SK-N-SH treated with all-trans-retinoic acid at 6 μM for 48 hours (cell line): ENCODE measurements around the gene SLC30A1.

Source experiments
- BACH2 ChIP-seq: fragments of 250-450 bp; sonication (Bioruptor Pico); IDR thresholded peaks from 2 replicates; pipeline ENCODE4 v1.9.0; 2021; ENCODE audit warnings: mild to moderate bottlenecking, borderline replicate concordance
- CREB5 ChIP-seq: fragments of 250-450 bp; sonication (Bioruptor Pico); IDR thresholded peaks from 2 replicates; pipeline ENCODE4 v1.5.1; 2020; ENCODE audit warnings: low read depth, mild to moderate bottlenecking, moderate library complexity
- CSRNP3 ChIP-seq: fragments of 250-450 bp; sonication (Bioruptor Pico); IDR thresholded peaks from 2 replicates; pipeline ENCODE4 v1.5.1; 2021; ENCODE audit warnings: mild to moderate bottlenecking, moderate library complexity
- ESRRG ChIP-seq: fragments of 250-450 bp; sonication (Bioruptor Pico); IDR thresholded peaks from 2 replicates; pipeline ENCODE4 v1.6.1; 2021; ENCODE audit warnings: mild to moderate bottlenecking
- GLIS3 ChIP-seq: fragments of 250-450 bp; sonication (Bioruptor Pico); IDR thresholded peaks from 2 replicates; pipeline ENCODE4 v1.5.0; 2020; ENCODE audit warnings: mild to moderate bottlenecking, moderate library complexity
- ISL1 ChIP-seq: fragments of 250-450 bp; sonication (Bioruptor Pico); IDR thresholded peaks from 2 replicates; pipeline ENCODE4 v2.1.2; 2022; ENCODE audit warnings: mild to moderate bottlenecking, moderate library complexity
- PATZ1 ChIP-seq: fragments of 250-450 bp; sonication (Bioruptor Pico); IDR thresholded peaks from 2 replicates; pipeline ENCODE4 v1.8.0; 2020; ENCODE audit warnings: mild to moderate bottlenecking, moderate library complexity, borderline replicate concordance
- POU6F1 ChIP-seq: fragments of 250-450 bp; sonication (Bioruptor Pico); IDR thresholded peaks from 2 replicates; pipeline ENCODE4 v1.8.0; 2021; ENCODE audit warnings: low read depth, mild to moderate bottlenecking, moderate library complexity, borderline replicate concordance
- PPARA ChIP-seq: fragments of 250-450 bp; sonication (Bioruptor Pico); IDR thresholded peaks from 2 replicates; pipeline ENCODE4 v1.5.0; 2020; ENCODE audit warnings: mild to moderate bottlenecking, borderline replicate concordance
- ZC3H10 ChIP-seq: fragments of 250-450 bp; sonication (Bioruptor Pico); IDR thresholded peaks from 2 replicates; pipeline ENCODE4 v1.5.1; 2021; ENCODE audit warnings: mild to moderate bottlenecking, moderate library complexity
- ZFP3 ChIP-seq: fragments of 250-450 bp; sonication (Bioruptor Pico); IDR thresholded peaks from 2 replicates; pipeline ENCODE4 v1.5.0; 2020; ENCODE audit warnings: mild to moderate bottlenecking, moderate library complexity
- ZFP30 ChIP-seq: fragments of 450-650 bp; formaldehyde crosslinking; IDR thresholded peaks from 2 replicates; pipeline ENCODE4 v1.5.0; 2022; ENCODE audit warnings: mild to moderate bottlenecking, moderate library complexity

GRCh38 chr1:211534545-211535291 is 44.2 kb downstream of the SLC30A1 start:
- TF ChIP-seq PATZ1 (CRISPR knock-in tag) (no peak), GLIS3 (no peak), ZFP30 (CRISPR knock-in tag) (no peak), POU6F1 (CRISPR knock-in tag) (no peak), CSRNP3 (no peak), ESRRG (no peak), PPARA (CRISPR knock-in tag) (no peak), ISL1 (CRISPR knock-in tag) (no peak), CREB5 (no peak), ZC3H10 (CRISPR knock-in tag) (no peak), ZFP3 (CRISPR knock-in tag) (no peak), BACH2 (CRISPR knock-in tag) (no peak)
